Measurements from ENCODE around the gene RPF1. TPM values are rescaled to one million over a fixed set of nuclear protein-coding genes. Genes with fewer than 3 reads are reported as not detected.

Gene RPF1
- total and polyA plus RNA-seq, 10 of the 15 experiments (the other 5 are each of a cell fraction or from before 2014, with no cell fraction given) = 37.0 to 97.5 (median 56.2) TPM

- TF ChIP-seq ZBTB11 (CRISPR knock-in tag; IDR thresholded peaks at IDR 0.05) (no peak), ZNF24 (IDR thresholded peaks at IDR 0.05) (no peak), NR2C2 (IDR thresholded peaks at IDR 0.05; ENCODE audit: borderline replicate concordance, control insufficient read depth, insufficient read length, low read depth) (no peak), MTA2 (IDR thresholded peaks at IDR 0.05; ENCODE audit: low read depth) (no peak), GATAD2B (conservative IDR thresholded peaks at IDR 0.05; ENCODE audit: low read depth) (no peak), EP300 (IDR thresholded peaks at IDR 0.05; ENCODE audit: borderline replicate concordance in 1 of 2, control insufficient read depth in 1 of 2, low read depth in 2 of 2, low read length in 2 of 2) (peak in 1 of 2 experiments; percentile 32; a peak in 1 of 4 replicates), KAT2A (conservative IDR thresholded peaks at IDR 0.05; ENCODE audit: control insufficient read depth, low read depth, low read length) (no peak), IRF5 (IDR thresholded peaks at IDR 0.05; ENCODE audit: borderline replicate concordance) (no peak), TAF1 (IDR thresholded peaks at IDR 0.05; ENCODE audit: borderline replicate concordance, low read depth, low read length) (no peak), ZBED1 (IDR thresholded peaks at IDR 0.05; ENCODE audit: borderline replicate concordance) (no peak), CBFB (IDR thresholded peaks at IDR 0.05; ENCODE audit: low read depth) (no peak), CEBPB (IDR thresholded peaks at IDR 0.05; ENCODE audit: borderline replicate concordance in 1 of 2, low read depth in 2 of 2, low read length in 2 of 2) (no peak), SUZ12 (IDR thresholded peaks at IDR 0.05; ENCODE audit: unreplicated experiment) (no peak), CREB1 (IDR thresholded peaks at IDR 0.05; ENCODE audit: low read depth) (no peak), TCF7 (IDR thresholded peaks at IDR 0.05; ENCODE audit: borderline replicate concordance) (no peak), RBBP5 (conservative IDR thresholded peaks at IDR 0.05) (no peak), E2F8 (IDR thresholded peaks at IDR 0.05; ENCODE audit: low read depth, partially characterized antibody) (no peak)
- TF ChIP-seq, protein P1, sequence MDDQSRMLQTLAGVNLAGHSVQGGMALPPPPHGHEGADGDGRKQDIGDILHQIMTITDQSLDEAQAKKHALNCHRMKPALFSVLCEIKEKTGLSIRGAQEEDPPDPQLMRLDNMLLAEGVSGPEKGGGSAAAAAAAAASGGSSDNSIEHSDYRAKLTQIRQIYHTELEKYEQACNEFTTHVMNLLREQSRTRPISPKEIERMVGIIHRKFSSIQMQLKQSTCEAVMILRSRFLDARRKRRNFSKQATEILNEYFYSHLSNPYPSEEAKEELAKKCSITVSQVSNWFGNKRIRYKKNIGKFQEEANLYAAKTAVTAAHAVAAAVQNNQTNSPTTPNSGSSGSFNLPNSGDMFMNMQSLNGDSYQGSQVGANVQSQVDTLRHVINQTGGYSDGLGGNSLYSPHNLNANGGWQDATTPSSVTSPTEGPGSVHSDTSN (IDR thresholded peaks at IDR 0.05; ENCODE audit: insufficient replicate concordance, low read depth, low read length) = no peak
- TF ChIP-seq, protein P2, sequence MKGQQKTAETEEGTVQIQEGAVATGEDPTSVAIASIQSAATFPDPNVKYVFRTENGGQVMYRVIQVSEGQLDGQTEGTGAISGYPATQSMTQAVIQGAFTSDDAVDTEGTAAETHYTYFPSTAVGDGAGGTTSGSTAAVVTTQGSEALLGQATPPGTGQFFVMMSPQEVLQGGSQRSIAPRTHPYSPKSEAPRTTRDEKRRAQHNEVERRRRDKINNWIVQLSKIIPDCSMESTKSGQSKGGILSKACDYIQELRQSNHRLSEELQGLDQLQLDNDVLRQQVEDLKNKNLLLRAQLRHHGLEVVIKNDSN (IDR thresholded peaks at IDR 0.05; ENCODE audit: borderline replicate concordance, extremely low read length, insufficient read depth, low read depth, low read length) = no peak
These were observed 45.6 kb upstream of the RPF1 start (continued) for GRCh38 chr1:84433258-84434080.

All from GM12878 (cell line).